ENCODE results near the gene DLX3.

The DLX3 gene

GRCh38 chr17:49952912-49953497, 42.0 kb downstream of the DLX3 start:
- DNase-seq, result no peak

- peak; percentile 18 for DNase-seq
Observed at GRCh38 chr17:49952209-49952911, 42.7 kb downstream of the DLX3 start.

GRCh38 chr17:49951362-49952082, 43.5 kb downstream of the DLX3 start:
- no peak for DNase-seq

- no peak for DNase-seq
Observed at GRCh38 chr17:49949634-49950033, 45.4 kb downstream of the DLX3 start.

GRCh38 chr17:49946964-49947584, 48.0 kb downstream of the DLX3 start:
- DNase-seq, result no peak

- DNase-seq, result no peak
Observed at GRCh38 chr17:49946208-49946607, 48.8 kb downstream of the DLX3 start.

GRCh38 chr17:49944273-49944870, 50.7 kb downstream of the DLX3 start:
- DNase-seq, result no peak

- no peak for DNase-seq
Observed at GRCh38 chr17:49942947-49943346, 52.1 kb downstream of the DLX3 start.

GRCh38 chr17:49941427-49941826, 53.6 kb downstream of the DLX3 start:
- no peak for DNase-seq
